Measurements from ENCODE around the gene OTOG.

DNA sequence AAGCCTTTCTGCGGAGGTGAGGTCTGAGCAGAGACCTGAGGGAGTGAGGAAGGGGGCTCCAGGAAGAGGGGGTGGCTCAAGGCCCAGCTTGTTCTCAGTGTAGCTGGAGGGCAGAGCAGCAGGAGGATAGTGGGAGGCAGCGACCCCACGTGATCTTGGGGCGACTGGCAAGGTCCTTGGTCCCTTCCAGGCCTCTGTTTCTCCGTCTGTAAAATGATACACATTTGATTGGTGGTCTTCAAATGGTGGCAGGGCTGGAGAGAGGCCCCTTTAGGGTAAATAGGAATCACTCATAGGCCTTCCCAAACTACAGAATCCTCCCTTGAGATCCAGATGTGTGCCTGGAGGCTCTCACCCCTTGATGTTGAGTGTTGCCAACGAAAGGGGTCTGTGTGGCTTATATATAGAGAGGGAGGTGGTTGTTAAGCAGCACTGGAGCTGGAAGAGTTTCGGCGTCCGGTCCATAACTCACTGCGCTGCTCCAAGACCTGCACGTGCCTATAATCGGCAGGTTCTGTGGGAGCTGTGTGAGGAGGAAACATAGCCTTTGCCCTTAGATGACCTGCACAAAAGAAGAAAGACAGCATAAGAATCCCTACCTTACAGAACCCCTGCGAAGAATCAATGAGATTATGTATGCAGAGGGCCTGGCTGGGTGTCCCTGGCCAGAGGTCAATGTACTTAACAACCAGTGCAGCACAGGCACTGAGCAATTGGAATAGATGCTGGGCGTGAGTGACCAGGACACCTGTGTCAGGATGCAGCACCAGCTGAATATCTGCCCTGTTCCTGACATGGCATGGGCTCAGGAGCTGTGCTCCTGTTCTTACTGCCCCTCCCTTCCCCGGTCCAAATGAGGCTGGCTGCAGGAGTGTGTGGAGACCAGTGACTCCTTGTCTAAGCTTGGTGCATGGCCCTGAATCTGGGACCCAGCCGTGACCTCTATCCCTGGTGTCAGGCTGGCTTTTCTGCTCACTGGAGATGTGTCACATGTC is 28.7 kb downstream of the OTOG start:
- TF ChIP-seq, protein P1, sequence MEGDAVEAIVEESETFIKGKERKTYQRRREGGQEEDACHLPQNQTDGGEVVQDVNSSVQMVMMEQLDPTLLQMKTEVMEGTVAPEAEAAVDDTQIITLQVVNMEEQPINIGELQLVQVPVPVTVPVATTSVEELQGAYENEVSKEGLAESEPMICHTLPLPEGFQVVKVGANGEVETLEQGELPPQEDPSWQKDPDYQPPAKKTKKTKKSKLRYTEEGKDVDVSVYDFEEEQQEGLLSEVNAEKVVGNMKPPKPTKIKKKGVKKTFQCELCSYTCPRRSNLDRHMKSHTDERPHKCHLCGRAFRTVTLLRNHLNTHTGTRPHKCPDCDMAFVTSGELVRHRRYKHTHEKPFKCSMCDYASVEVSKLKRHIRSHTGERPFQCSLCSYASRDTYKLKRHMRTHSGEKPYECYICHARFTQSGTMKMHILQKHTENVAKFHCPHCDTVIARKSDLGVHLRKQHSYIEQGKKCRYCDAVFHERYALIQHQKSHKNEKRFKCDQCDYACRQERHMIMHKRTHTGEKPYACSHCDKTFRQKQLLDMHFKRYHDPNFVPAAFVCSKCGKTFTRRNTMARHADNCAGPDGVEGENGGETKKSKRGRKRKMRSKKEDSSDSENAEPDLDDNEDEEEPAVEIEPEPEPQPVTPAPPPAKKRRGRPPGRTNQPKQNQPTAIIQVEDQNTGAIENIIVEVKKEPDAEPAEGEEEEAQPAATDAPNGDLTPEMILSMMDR (IDR thresholded peaks at IDR 0.05): no peak
- TF ChIP-seq EZH2phosphoT487 (IDR thresholded peaks at IDR 0.05) (no peak), EZH2 (IDR thresholded peaks at IDR 0.05) (no peak)

All from neural progenitor cell (in vitro differentiated cells).